Fibroblast of upper back skin (primary cell): ENCODE measurements around the gene GPR55.
"Not testable (repeated sequence)": the region's sequence is repeated elsewhere in the genome, so short reads cannot be mapped to it uniquely, and the experiment has no call there.

Source experiments
- DNase-seq: peaks from one replicate; pipeline ENCODE4 v3.0.0-alpha.2; 2013

Gene GPR55

DNA sequence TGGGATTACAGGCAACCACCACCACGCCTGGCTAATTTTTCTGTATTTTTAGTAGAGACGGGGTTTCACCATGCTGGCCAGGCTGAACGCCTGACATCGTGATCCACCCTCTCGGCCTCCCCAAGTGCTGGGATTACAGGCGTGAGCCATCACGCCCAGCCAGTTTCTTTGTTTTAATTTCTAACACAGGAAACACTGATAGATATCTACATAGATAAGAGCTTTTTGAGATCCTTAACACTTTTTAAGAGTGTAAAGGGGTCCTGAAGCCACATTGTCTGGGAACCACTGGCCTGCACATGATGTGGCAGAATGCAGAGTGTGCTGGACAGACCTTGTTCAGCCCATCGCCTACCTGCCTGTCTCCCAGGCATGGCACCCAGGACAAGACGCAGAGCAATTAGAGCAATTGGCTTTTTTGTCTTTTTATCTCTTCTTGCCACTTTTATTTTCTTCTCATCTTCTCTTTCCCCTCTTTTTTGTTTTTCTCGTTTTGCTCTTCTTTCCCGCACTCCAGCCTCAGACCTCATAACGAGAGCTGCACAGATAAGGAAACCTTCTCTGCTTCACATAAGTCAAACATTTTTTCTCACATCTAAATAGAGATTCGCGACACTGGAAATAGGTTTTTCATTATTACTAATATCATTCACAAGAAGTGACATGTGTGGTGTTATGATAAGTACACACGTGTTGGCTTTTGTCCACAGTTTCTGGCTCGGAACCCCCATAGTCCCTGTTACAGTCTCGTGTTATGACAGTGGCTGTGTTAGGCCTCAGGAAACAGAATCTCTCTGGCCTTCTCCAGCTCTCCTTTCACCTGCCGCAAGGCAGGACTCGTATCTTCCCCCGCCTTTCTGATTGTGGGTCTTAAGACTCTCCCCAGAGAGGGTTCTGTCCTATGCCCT, 25.2 kb upstream of the GPR55 start:
- no peak for DNase-seq

DNA sequence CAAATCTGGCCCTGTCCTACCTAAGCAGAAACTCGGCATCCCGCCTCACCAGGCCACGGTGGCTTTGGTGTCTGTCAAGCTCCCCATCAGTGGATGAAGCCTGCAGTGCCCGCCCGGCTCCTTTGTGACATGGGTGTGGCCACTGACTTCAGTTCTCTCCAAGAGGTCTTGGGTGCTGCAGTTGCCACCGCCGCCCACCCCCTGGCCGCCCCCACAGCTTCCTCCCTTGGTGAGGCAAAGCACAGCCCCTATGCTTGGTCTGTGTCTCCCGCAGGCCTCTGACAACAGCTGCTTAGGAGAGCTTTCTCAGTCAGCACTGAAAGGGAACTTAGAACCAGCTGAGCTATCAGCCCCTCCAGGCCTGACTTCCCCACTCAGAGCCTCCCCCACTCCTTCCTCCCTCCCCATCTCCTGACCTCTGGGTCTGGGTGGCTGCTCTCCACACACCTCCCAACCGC, 22.9 kb upstream of the GPR55 start:
- DNase-seq, result no peak

DNA sequence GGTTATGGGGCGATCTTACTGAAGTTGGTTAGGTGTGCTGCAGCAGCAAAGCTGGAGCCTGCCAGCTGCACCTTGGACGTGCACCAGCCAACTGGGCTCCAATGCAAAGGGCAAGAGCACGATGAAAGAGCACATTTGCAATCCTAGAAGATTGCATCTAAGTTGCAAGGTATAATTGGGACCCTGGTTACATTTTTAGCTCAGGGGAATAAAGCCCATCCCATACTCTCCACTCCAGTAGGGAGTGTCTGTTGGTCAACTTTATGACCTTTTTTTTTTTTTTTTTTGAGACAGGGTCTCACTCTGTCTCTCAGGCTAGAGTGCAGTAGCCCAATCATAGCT, 22.2 kb upstream of the GPR55 start:
- DNase-seq, result no peak

DNA sequence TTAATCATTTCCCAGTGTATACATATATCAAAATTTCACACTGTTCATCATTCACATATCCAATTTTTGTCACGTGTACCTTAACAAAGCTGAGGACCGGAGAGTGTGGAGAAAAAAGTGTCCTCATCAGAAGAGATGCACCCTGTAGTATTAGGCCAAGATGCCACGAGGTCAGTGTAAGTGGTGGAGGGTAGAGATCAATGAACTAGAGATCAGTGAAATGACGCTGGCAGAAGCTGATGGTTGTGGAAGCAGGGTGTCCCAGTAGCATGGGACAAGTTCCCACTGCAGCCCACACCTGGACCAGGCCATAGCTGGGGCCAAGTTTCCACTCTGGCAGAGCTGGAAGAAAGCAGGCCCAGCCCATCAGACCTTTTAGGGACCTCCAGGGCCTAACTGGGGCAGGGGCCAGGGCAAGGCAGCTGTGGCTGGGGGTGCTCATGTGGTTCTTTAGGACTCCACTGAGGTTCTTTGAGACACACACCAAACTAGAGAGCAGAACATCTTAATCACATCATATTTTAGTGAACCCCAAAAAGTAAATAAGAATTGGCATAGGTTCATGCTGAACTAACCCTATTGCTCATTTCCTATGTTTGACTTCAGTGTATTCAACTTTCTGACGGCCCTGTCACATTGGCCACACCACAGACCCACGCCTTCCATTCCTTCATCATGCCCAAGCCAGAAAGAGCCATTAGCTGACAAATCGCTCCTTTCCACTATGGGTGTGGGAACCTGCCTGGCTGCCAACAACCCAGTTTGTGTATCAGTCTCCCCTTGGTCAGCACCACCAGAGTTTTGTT, 21.6 kb upstream of the GPR55 start:
- no peak for DNase-seq

DNA sequence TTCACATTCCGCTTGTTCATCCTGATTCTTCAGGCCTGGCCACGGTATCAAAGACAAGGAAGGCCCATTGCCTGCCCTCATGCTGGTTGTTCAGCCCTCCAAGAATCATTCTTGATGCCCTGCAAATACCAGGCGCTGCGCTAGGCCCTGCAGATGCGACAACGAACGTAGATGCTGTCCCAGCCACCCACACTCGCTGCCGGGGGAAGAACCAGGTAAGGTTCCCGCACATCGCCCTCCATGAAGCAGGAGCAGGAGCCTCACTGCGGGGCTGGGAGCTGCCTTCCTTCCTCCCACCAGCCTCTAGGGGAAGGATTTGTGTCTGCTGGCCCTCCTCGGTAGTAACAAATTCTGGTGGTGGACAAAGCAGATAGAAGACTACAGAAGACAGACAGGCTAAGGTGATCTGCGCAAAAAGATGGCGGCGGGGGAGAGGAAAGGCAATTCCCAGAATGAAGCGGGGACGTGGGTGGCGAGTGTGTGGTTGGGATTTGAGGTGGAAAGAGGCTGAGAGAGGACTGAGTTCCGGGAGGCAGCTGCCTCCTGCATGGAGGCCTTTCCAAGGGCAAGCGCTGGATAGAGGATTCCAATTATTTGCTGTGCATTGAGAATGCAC, 19.8 kb upstream of the GPR55 start:
- DNase-seq, result no peak

DNA sequence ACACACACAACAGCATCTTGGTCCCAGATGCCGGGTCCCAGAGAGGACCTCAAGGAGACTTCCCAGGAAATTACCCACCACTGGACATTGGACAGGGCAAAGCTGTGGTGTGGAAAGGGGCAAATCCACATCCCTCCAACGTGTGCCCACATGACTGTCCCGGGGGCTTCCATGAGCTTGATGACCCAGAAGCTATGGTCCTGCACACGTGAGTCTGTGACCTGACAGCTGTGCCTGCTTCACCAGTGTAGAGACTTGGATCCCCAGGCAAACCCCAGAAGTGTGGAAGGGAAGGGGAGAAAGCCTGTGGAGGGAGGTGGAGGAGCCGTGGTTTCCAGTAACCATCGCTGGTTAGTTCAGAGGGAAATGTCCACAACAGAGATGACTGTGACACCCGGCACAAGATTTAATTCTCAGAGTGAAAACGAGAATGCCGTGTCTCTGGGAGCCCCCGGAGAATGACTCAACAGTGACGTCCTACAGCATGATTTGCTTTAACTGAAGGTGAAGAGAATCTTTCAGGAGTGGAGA, 19.1 kb upstream of the GPR55 start:
- no peak for DNase-seq

DNA sequence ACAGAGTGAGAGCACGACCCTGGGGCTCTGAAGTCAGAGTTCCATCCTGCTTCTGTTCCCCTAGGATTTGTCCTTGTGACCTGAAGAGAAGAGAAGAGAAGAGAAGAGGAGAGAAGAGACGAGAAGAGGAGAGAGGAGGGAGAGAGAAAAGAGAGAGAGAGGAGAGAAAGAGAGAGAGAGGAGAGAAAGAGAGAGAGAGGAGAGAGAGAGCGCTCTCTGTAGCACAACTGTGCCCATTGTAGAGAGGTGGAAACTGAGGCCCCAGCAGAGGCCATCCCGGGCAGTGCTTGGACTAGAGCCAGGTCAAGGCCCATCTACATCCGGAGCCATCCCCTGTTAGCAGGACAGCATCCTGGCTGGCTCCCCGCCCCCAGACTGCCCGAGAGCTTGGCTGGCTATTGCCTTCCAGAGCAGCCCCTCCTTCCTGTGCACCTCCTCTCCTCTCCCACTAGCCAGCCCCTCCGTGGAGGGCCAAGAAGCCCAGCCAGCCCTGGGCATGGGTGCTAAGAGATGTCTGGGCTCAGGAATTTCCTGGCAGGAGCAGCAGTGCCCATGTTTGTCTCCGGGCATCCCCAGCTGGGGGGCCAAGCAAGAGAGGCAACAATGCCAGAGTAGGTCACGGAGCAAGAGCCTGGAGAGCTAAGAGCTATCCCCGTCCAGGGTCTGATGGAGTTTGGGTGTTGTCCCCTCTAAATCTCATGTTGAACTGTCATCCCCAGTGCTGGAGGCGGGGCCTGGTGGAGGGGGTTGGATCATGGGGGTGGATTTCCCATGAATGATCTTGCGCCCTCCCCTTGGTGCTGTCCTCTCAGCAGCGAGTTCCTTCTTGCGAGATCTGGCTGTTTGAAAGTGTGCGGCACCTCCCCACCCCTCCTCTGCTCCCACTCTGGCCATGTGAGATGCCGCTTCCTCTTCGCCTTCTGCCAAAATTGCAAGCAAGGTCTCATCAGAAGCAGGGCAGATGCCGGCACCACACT, 18.2 kb upstream of the GPR55 start:
- DNase-seq, result no peak

DNA sequence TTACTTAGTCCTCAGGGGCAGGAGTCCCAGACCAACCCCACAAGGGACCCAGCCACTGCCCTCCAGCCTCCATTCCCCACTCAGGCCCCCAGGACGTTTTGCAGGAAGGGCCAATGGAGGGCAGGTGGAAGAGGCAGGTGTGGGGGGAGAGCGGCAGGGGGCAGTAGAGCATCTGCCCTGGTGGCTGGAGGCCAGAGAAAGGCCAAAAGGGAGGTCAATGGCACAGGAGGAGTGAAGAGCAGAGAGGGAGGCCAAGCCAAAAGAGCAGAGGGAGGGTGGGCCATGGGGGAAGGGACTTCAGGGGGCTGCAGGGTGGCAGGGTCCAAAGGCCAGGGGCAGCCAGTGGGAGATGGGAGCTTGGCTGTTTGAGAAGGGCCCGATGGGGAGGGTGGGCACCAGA, 17.3 kb upstream of the GPR55 start:
- no peak for DNase-seq

DNA sequence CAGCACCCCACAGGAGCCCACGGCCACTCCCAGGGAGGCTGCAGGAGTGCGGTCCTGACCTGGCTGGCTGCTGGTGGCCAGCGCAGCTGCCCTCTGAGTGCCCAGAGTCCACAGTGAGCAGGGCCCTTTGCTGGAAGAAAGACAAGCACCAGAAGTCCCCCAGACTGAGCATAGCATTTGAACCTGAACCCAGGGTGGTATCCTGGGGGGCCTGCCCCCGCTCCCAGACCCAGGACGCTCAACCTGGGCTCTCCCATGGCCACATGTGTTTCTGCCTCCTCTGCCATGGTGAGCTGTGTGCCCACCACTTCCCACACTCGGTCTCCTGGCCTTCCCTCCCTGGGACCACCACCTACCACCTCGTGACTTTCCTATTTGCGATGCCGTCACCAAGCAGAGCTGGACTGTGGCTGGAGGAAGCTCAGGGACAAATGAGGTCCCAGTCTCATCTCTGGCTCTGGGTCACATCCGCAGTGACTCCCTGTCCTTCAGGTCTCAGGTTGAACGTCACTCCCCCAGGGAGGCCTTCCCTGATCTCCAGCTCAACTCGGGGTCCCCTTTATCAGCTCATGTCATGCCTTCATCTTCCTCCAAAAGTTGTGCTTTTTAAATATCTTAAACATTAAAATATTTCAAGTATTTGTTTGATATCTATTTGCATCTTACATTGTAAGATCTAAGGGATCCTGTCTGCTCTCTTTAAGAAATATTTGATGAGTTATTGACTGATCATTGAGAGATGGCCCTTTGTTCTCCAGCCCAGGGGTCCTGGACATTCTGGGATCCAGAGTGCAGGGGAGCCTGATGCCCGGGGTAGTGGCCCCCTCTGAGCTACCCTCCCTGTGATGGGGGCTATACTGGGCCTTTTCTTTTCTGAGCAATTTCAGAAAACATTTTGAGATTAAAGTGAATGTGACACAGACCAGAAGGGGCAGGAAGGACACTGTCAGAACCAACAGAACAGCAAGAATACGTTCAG, 16.4 kb upstream of the GPR55 start:
- no peak for DNase-seq

DNA sequence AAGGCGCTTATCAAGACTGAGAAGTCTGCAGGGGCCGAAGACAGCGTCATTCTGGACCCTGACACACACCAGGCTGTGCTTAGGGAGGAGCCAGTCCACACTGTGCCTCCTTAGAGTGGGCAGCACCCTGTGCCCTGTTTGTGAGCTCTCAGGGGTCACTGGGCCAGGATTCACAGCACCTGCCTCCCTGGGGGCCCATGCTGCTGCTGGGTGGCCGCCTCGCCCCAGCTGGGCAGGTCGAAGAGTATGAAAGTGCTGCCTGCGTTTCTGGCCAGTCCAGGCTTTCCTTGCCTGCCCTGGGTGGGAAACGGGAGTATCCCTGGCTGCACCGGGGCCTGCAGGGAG, 15.4 kb upstream of the GPR55 start:
- no peak for DNase-seq

DNA sequence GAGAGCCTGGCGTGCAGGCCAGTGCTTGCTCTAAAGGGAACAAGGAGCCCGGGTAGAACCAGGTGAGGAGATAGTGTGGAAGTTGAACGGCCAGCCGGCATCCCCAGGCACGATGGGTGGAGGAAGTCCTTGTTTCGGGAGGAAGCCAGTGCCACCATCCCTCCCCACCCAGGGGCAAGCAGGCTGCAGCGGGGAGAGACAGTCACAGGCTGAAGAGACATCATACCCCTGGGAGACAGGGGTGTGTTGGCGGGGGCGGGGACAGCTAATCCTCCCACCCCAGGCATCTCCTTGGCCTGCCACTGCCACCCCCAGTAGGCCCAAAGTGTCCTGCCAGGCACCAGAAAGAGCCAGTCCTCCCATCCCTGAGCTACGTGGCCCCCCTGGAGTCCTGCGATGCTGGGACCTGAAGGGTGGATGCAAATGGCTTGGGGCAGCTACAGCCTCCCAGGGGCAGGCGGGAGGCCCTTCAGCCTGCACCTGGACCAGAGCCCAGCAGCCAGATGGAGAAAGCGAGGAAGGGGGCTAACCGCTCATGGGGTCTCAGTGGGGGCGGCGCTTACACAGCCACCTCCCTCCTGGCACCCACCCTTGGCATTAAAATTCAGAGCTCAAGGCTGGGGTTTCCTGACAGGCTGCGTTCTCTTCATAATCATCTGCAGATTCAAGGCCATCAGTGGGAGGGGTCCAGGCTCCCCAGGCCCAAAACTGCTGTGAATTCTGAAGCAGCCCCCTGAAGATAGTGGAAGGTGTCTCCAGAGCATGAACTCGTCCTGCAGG, 14.8 kb upstream of the GPR55 start:
- DNase-seq, result no peak

DNA sequence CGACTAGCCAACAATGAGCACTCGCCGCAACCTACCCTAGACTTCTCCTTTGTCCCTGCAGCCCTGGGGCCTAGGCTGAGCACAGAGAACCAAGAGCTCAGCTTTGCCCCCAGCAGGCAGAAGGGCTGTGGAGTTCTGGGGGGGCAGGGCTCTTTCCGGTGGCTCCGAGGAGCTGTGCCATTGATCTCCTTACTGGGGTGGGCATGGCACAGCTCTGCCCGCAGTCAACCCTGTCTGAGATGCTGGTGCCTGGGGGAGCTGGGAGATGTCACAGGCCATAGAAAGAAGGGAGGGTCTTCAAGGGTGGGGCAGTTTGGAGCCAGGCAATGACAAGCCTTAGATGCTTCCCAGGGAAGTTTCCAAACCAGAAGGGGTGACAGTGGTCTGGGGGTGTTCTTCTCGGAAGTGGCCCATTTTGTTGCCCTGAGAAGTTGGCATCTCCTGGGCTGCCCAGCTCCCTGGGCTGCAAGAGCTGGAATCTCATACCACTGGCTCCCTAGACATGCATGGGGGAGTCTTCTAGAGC, 14.1 kb upstream of the GPR55 start:
- DNase-seq, result no peak

DNA sequence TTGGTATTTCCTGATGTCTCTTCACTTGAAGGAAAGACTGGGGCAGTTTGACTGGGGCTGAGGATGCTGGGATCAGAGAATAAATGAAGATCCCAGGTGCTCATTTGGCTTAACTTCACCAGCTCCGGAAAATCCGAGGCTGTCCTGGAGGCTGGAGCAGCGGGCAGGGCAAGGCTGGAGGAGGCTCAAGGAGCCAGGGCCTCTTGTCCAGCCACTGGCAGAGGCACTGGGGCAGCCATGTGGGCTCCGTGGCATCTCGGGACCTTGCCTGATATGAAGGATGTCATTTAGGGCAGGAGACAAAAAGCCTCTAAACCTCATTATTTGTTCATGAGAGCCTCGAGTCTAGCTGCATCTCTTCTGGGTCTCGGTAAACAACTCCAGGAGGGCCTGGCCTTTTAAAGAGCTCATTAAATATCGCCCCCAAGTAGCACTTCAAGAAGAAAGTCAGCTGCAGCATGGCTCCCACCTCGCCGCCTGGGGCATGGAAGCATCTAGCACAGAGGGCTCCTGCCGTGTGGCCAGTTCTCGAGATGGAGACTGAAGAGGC, 13.5 kb upstream of the GPR55 start:
- DNase-seq, result no peak

DNA sequence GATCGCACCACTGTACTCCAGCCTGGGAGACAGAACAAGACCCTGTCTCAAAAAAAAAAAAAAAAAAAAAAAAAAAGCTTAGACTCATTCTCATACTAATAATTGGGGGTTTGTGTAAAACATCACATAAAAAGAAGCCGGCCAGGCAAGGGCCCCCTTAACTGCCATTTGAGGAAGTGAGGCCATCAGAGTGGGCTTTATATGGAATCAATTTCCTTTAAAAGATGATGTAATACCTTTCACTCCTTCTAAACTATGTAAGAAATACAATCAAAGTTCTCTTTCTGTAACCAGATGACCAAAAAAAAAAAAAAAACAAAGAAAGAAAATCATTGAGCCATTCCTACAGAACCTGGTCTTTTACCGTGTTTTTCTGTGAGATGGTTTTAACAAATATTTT, 13.1 kb upstream of the GPR55 start:
- DNase-seq, result no peak

DNA sequence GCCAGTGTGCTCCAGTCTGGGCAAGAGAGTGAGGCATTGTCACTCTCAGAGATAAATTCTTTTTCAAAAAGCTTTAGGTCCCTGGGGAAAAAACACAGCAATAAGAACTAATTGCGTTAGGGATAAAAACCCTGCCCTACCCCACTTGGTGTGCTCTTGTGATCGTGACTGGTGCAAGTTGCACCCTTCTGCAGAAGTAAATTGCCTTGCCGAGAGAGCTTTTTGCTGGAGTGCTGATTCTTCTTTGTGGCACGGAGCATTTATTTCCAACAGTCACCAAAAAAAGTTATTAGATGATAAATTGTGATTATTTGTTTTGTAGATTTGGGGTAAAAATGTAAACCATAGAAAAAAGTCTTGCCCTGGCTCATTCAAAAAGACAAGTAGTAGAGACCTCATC, 12.3 kb upstream of the GPR55 start:
- no peak for DNase-seq

DNA sequence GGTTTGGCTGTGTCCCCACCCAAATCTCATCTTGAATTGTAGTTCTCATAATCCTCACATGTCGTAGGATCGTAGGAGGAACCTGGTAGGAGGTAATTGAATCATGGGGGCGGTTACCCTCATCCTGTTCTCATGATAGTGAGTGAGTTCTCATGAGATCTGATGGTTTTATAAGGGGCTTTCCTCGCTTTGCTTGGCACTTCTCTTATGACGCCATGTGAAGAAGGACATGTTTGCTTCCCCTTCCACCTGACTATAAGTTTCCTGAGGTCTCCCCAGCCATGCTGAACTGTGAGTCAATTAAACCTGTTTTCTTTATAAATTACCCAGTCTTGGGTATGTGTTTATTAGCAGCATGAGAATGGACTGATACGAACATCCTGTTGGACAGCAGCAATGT, 11.2 kb upstream of the GPR55 start:
- DNase-seq, result not testable (repeated sequence)

DNA sequence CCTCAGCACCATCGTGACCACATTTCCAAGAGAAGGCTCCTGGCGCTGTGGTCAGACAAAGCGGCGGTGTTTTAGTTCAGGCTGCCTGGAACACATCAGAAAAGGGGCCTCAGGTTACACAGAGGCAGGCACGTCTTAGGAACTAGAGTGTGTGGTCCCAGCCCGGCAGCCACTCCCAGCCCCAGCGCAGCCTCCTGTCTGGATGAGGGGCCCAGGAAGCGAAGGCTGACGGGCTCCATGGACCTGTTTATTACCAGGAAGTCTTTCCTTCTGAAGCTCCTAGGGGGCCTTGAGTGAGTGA, 10.0 kb upstream of the GPR55 start:
- DNase-seq, result no peak

DNA sequence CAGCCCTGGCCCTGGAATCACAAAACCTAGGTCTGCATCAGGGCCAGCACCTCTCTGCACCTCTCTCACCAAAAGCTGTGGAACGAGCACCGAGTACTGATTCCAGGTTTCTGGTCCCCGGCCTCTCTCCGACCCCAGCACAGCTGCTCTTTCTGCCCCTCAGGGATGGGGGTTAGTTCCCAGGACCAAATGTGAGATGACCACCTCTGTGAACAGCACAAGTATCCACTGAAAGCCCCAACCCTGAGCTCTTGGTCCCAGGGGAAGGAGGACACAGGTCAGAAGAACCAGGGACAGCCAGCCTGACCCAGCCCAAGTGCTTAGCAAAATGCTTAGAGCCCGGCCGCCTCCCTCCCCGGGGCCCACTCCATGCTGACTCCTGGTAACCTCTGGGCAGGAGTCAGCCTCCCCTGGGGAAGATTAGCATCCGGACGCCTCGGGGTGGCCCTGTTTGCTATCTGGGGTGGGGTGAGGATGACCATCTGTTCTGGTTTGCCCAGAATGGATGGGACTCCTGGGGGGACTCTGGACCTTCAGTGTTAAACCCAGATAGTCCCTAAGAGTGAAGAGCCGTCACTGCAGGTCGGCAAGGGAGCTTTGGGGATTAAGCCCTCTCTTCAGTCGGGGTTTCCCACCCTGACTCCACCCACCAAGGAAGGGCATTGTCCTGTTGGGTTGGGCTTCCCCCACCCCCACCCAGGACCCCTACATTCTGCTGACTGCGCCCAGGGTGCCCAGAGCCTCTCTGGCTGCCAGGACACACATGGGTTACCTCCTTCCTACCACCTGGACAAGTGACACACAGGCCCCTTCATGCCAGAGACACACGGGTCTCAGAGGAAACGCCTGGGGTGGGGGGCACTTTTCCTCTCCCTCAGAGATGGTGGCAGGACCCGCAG, 9.4 kb upstream of the GPR55 start:
- DNase-seq, result no peak
